ENCODE data around the gene NAB2. TPM values are rescaled to one million over a fixed set of nuclear protein-coding genes. Genes with fewer than 3 reads are reported as not detected.

NAB2 gene
- total and polyA plus RNA-seq, 2 donors (not counting 3 experiments of a cell fraction or from before 2014, with no cell fraction given) = 14.6 to 15.9 TPM

DNA sequence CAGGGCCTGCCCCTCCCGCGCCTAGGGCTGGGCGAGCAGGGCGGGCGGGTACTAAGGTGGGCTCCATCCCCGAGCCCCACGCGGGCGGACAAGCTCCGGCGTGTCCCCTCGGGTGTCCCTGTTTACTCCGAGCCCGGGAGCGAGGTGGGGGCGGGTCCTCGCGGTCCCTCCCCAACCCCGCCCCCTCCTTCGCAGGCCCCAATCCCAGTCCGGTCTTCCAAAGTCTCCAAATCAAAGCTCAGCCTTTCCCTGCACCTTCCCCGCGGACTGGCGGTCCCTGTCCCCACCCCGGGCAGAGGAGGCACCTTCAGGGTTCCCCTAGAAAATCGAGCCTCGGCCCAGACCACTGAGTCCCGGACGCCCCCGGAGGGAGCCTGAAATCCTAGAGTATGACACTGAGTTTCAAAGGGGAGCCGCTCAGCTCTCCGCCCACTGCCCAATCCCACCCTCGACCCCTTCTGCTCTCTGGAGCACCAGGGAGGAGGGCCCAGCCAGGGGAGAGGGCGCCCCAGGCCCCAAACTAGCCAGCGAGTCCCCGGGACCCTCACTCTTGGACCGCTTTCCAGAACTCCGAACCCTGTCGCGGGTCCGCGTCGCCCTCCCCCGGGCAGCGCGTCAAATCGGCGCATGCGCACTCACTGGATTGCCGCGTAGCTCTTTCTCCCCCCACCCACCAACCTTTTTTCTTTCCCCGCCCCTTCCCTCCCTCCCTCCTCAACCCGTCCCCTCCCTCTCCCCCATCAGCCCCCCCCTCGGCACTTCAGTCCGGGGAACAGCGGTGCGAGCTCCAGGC, 39.0 kb downstream of the NAB2 start, which contains the start of gene LRP1:
TSS of gene LRP1 (plus strand) at position 758 of the 793 bp plus-strand sequence. CDS start 482 bp downstream, outside the sequence.
- TF ChIP-seq POLR2A (IDR thresholded peaks at IDR 0.05; ENCODE audit: low read depth, low read length) = peak; percentile 30
- TF ChIP-seq, protein P1, sequence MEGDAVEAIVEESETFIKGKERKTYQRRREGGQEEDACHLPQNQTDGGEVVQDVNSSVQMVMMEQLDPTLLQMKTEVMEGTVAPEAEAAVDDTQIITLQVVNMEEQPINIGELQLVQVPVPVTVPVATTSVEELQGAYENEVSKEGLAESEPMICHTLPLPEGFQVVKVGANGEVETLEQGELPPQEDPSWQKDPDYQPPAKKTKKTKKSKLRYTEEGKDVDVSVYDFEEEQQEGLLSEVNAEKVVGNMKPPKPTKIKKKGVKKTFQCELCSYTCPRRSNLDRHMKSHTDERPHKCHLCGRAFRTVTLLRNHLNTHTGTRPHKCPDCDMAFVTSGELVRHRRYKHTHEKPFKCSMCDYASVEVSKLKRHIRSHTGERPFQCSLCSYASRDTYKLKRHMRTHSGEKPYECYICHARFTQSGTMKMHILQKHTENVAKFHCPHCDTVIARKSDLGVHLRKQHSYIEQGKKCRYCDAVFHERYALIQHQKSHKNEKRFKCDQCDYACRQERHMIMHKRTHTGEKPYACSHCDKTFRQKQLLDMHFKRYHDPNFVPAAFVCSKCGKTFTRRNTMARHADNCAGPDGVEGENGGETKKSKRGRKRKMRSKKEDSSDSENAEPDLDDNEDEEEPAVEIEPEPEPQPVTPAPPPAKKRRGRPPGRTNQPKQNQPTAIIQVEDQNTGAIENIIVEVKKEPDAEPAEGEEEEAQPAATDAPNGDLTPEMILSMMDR (IDR thresholded peaks at IDR 0.05; ENCODE audit: extremely low read depth in 1 of 2, insufficient read depth in 1 of 2, low read depth in 1 of 2, low read length in 2 of 2) = no peak
- Histone ChIP-seq H3K27ac (ENCODE audit: insufficient read depth, low read depth, low read length) (no peak within 1 kb of the TSS), H3K27me3 (ENCODE audit: control insufficient read depth in 2 of 2, insufficient read depth in 2 of 2, low read length in 2 of 2) (peaks cover 45 to 63% of the 10 kb centered on the region in 2 experiments), H3K36me3 (ENCODE audit: control insufficient read depth in 2 of 2, extremely low read depth in 1 of 2, insufficient read depth in 2 of 2, low read length in 2 of 2) (no peaks in the 10 kb centered on the region), H2AFZ (ENCODE audit: low read depth, low read length) (peak within 1 kb of the TSS; percentile 96), H4K20me1 (replicated peaks; ENCODE audit: control insufficient read depth, extremely low read depth, insufficient read depth, low read length) (no peaks in the 10 kb centered on the region), H3K79me2 (ENCODE audit: control insufficient read depth, insufficient read depth, low read length) (no peaks in the 10 kb centered on the region), H3K4me3 (replicated peaks in 1 of 3; ENCODE audit: insufficient read depth in 1 of 3, low read depth in 1 of 3, low read length in 3 of 3) (peak within 1 kb of the TSS; percentile 68 to 86 (median 76)), H3K9me3 (replicated peaks; ENCODE audit: control insufficient read depth, insufficient read depth, low read length) (no peaks in the 10 kb centered on the region), H3K9ac (replicated peaks; ENCODE audit: extremely low read depth, insufficient read depth, low read length) (peak within 1 kb of the TSS; percentile 44), H3K4me2 (ENCODE audit: insufficient read depth, low read length) (peak within 1 kb of the TSS; percentile 95), H3K4me1 (ENCODE audit: control insufficient read depth, extremely low read depth, insufficient read depth, low read length) (peaks cover 4% of the 10 kb centered on the region), H3K9me1 (replicated peaks; ENCODE audit: control insufficient read depth, extremely low read depth, insufficient read depth, low read length) (no peaks in the 10 kb centered on the region)
- ChIA-PET CTCF (interaction anchor here (0.6 to 18.0 kb wide), 20 partner anchors 10 to 145 kb away, joined by 3 to 429 read pairs (median 3); partner anchors contain the start of genes NEMP1, SHMT2 and STAT6), POLR2A (interaction anchor here (0.6 to 1.2 kb wide), 6 partner anchors 18 to 402 kb away, joined by 3 to 8 read pairs (median 3); partner anchors contain the start of genes NAB2 and NACA)
- FAIRE-seq (peak; percentile 72), DNase-seq (ENCODE audit: low read depth, low spot score) (peak; percentile 77)
- dilution Hi-C loops (cut with MboI; ENCODE audit: extremely low pct_ligation_motif_present, low sequenced_read_pairs) (no loop called here), intact Hi-C loops (cut with micrococcal nuclease) (loop anchor here (2.0 to 5.0 kb wide), 2 partner anchors 21 to 114 kb away; no protein-coding TSS in a partner anchor)
- no TSS peak for BruUV-seq (replicated peaks)

Measured in endothelial cell of umbilical vein (primary cell).